Osteocyte (in vitro differentiated cells): ENCODE data around the gene FAM169A. TPM values are rescaled to one million over a fixed set of nuclear protein-coding genes. Genes with fewer than 3 reads are reported as not detected.
"Not testable (repeated sequence)": the region's sequence is repeated elsewhere in the genome, so short reads cannot be mapped to it uniquely, and the experiment has no call there.

Experiments used
- DNase-seq: peaks from one replicate; pipeline ENCODE4 v3.0.0; 2021; ENCODE audit warnings: mixed read lengths; ENCODE audit not compliant: unreplicated experiment; ENCODE audit errors: extremely low spot score
- H3K27ac Mint-ChIP-seq: one replicate; pipeline ENCODE4 v1.8.0; 2021; ENCODE audit warnings: mild to moderate bottlenecking, mixed read lengths; ENCODE audit not compliant: unreplicated experiment
- H3K27me3 Mint-ChIP-seq: one replicate; pipeline ENCODE4 v1.8.0; 2021; ENCODE audit warnings: mixed read lengths; ENCODE audit not compliant: unreplicated experiment
- H3K36me3 Mint-ChIP-seq: one replicate; pipeline ENCODE4 v1.8.0; 2021; ENCODE audit warnings: mixed read lengths; ENCODE audit not compliant: unreplicated experiment
- H3K4me1 Mint-ChIP-seq: one replicate; pipeline ENCODE4 v1.8.0; 2021; ENCODE audit warnings: mixed read lengths; ENCODE audit not compliant: unreplicated experiment
- H3K4me3 Mint-ChIP-seq: one replicate; pipeline ENCODE4 v1.8.0; 2021; ENCODE audit warnings: mild to moderate bottlenecking, moderate library complexity, mixed read lengths; ENCODE audit not compliant: unreplicated experiment
- H3K9me3 Mint-ChIP-seq: one replicate; pipeline ENCODE4 v1.8.0; 2021; ENCODE audit warnings: mixed read lengths; ENCODE audit not compliant: unreplicated experiment
- CTCF ChIP-seq: fragments of 200-600 bp; sonication (generic); IDR thresholded peaks from 2 replicates; pipeline ENCODE4 v1.5.0; 2021; ENCODE audit warnings: antibody characterized with exemption, mild to moderate bottlenecking, moderate library complexity
- total RNA-seq: library from RNA; stranded (reverse); gene quantifications from 2 replicates; pipeline ENCODE4 v1.2.1, GENCODE V29; 2021

FAM169A gene
- total RNA-seq, 1 donor from 2014 or later = 3.6 TPM

GRCh38 chr5:74889523-74890105 lies 23.4 kb upstream of the FAM169A start:
- H3K4me1 Mint-ChIP-seq = no peaks in the 10 kb centered on the region
- H3K9me3 Mint-ChIP-seq = peaks cover 4% of the 10 kb centered on the region
- DNase-seq = no peak
- no peak overlapping the region for H3K27ac Mint-ChIP-seq
- H3K36me3 Mint-ChIP-seq = no peaks in the 10 kb centered on the region
- no peaks in the 10 kb centered on the region for H3K27me3 Mint-ChIP-seq
- no peak overlapping the region for H3K4me3 Mint-ChIP-seq
- no peak for TF ChIP-seq CTCF

GRCh38 chr5:74888117-74888516 lies 21.9 kb upstream of the FAM169A start:
- no peaks in the 10 kb centered on the region for H3K36me3 Mint-ChIP-seq
- no peak overlapping the region for H3K27ac Mint-ChIP-seq
- H3K4me3 Mint-ChIP-seq = no peak overlapping the region
- no peak for TF ChIP-seq CTCF
- no peaks in the 10 kb centered on the region for H3K4me1 Mint-ChIP-seq
- no peaks in the 10 kb centered on the region for H3K27me3 Mint-ChIP-seq
- no peak for DNase-seq
- no peaks in the 10 kb centered on the region for H3K9me3 Mint-ChIP-seq

- no peak for DNase-seq
- no peak overlapping the region for H3K4me3 Mint-ChIP-seq
- no peaks in the 10 kb centered on the region for H3K9me3 Mint-ChIP-seq
- no peak for TF ChIP-seq CTCF
- H3K4me1 Mint-ChIP-seq = no peaks in the 10 kb centered on the region
- no peaks in the 10 kb centered on the region for H3K36me3 Mint-ChIP-seq
- H3K27me3 Mint-ChIP-seq = no peaks in the 10 kb centered on the region
- no peak overlapping the region for H3K27ac Mint-ChIP-seq
Observed at GRCh38 chr5:74885170-74885569, 19.0 kb upstream of the FAM169A start.

- DNase-seq, H3K27ac Mint-ChIP-seq, H3K9me3 Mint-ChIP-seq, H3K4me3 Mint-ChIP-seq, H3K4me1 Mint-ChIP-seq, H3K27me3 Mint-ChIP-seq, H3K36me3 Mint-ChIP-seq: not testable (repeated sequence)
Observed at GRCh38 chr5:74882379-74883134, 16.4 kb upstream of the FAM169A start.

- DNase-seq = no peak
- Mint-ChIP-seq H3K4me3 (no peak overlapping the region), H3K36me3 (no peaks in the 10 kb centered on the region), H3K27ac (no peak overlapping the region), H3K27me3 (no peaks in the 10 kb centered on the region), H3K4me1 (peaks cover 7% of the 10 kb centered on the region), H3K9me3 (no peaks in the 10 kb centered on the region)
- no peak for TF ChIP-seq CTCF
Observed at GRCh38 chr5:74877624-74878304, 11.6 kb upstream of the FAM169A start.
